Right cardiac atrium (tissue), 5 donors: Measurements from ENCODE around the gene KLHDC2. TPM values are rescaled to one million over a fixed set of nuclear protein-coding genes. Genes with fewer than 3 reads are reported as not detected.
A peak's percentile ranks its signal among the peaks of the same experiment; 100 is the strongest.
"Not testable (repeated sequence)": the region's sequence is repeated elsewhere in the genome, so short reads cannot be mapped to it uniquely, and the experiment has no call there.

ENCODE experiments used
- ATAC-seq, 2 donors: fragments of 200-7000 bp; cut with Tn5 transposase; one replicate each; pipeline versions ENCODE4 v1.8.0 to v1.9.1; 2020; ENCODE audit warnings: moderate library complexity in 2 of 2, mild to moderate bottlenecking in 1 of 2
- DNase-seq, 3 donors: peaks; one replicate each; pipeline ENCODE4 v3.0.0-alpha.2; 2020
- H3K27ac ChIP-seq: one replicate; pipeline ENCODE4 v1.5.1; 2013; ENCODE audit warnings: mild to moderate bottlenecking, low read length, control low read depth, moderate library complexity
- H3K27me3 ChIP-seq: one replicate; pipeline ENCODE4 v1.6.1; 2013; ENCODE audit not compliant: control insufficient read depth, insufficient read depth
- H3K4me1 ChIP-seq: one replicate; pipeline ENCODE4 v1.6.1; 2013; ENCODE audit warnings: low read length; ENCODE audit not compliant: control insufficient read depth, insufficient read depth
- H3K4me3 ChIP-seq: one replicate; pipeline ENCODE4 v1.5.1; 2013; ENCODE audit warnings: low read length, control low read depth
- H3K9me3 ChIP-seq: one replicate; pipeline ENCODE4 v1.6.1; 2013; ENCODE audit warnings: low read length; ENCODE audit not compliant: control insufficient read depth
- WGBS: extraction: QIAGEN DNeasy Blood & Tissue Kit; methylation state at CpG from one replicate; pipeline ENCODE4 v1.1.7; 2013; 5-methylcytosine and 5-hydroxymethylcytosine counted together
- intact Hi-C, 4 donors: fragments of 100-400 bp; cut with DNase I; formaldehyde crosslinking; loops; one replicate each; pipeline versions ENCODE4 v1.11.0 to v1.14.0; 2022 to 2023
- long read RNA-seq, 4 donors: library from polyadenylated mRNA; unstranded; transcript quantifications; one replicate each; pipeline ENCODE4 v2.0.0, GENCODE V29; 2020 to 2021
- polyA plus RNA-seq: library from polyadenylated mRNA; stranded (reverse); fragments of 200-250 nt; gene quantifications from one replicate; pipeline ENCODE4 v1.2.3, GENCODE V29; 2013
- total RNA-seq, 4 donors: library from RNA; stranded (reverse); fragmentation: NEBNext Ultra II Directional; extraction: Animal tissue kit (Norgen Biotek cat#: 25700); gene quantifications; one replicate each; pipeline ENCODE4 v1.2.1, GENCODE V29; 2021
- donor health status: healthy with polysubstance abuse.
- donor health status: DM: no; HTN: yes; CAD: no.
- donor health status: DM: no; HTN: no; CAD: no.
- donor health status: DM: no; HTN: yes; CAD: no; lungs with severe emphysema.
- donor health status: DM: yes; HTN: yes; CAD: no.

KLHDC2 gene
- total RNA-seq (10 to 100 TPM; 71.5 to 91.9 (median 74.1) TPM), polyA plus RNA-seq (77.3 TPM)
- long read RNA-seq, donor 1, full-length matches to known transcripts = 291 of 312 reads
- long read RNA-seq, donor 1, partial matches to known transcripts = 2 of 312 reads
- long read RNA-seq, donor 1, other reads (novel, unspliced or antisense) = 19 of 312 reads
- long read RNA-seq, donor 2, full-length matches to known transcripts = 112 of 120 reads
- long read RNA-seq, donor 2, partial matches to known transcripts = 2 of 120 reads
- long read RNA-seq, donor 2, other reads (novel, unspliced or antisense) = 6 of 120 reads
- long read RNA-seq, donor 3, full-length matches to known transcripts = 510 of 553 reads
- long read RNA-seq, donor 3, partial matches to known transcripts = 7 of 553 reads
- long read RNA-seq, donor 3, other reads (novel, unspliced or antisense) = 36 of 553 reads
- long read RNA-seq, donor 4, full-length matches to known transcripts = 166 of 175 reads
- long read RNA-seq, donor 4, partial matches to known transcripts = 1 of 175 reads
- long read RNA-seq, donor 4, other reads (novel, unspliced or antisense) = 8 of 175 reads

- no peaks in the 10 kb centered on the region for H3K9me3 ChIP-seq
- intact Hi-C loops = loop anchor here in 2 of 4 donors (10.0 kb wide), 1 partner anchor 133 kb away; the partner anchor contains the start of gene DNAAF2 (in 2 of the 2)
- peak; percentile 93 to 97 for ATAC-seq
- DNase-seq = peak; percentile 91 to 97 (median 96)
- H3K4me1 ChIP-seq = peaks cover 4% of the 10 kb centered on the region
- H3K27me3 ChIP-seq = no peaks in the 10 kb centered on the region
- WGBS = under 1% methylated on average over 86 of the region's 86 CpGs
- H3K27ac ChIP-seq = peak within 1 kb of the TSS; percentile 94
- peak within 1 kb of the TSS; percentile 90 for H3K4me3 ChIP-seq
Measured at GRCh38 chr14:49767571-49768300, at the start of gene KLHDC2. TSS of gene KLHDC2 (plus strand) at chr14:49768153. CDS start at chr14:49768469, 316 bp downstream.

- Histone ChIP-seq H3K4me3 (no peak overlapping the region), H3K9me3 (no peaks in the 10 kb centered on the region), H3K27ac (no peak overlapping the region), H3K4me1 (no peaks in the 10 kb centered on the region), H3K27me3 (no peaks in the 10 kb centered on the region)
- no peak for ATAC-seq
- no peak for DNase-seq
- intact Hi-C loops = no loop called here
Measured at GRCh38 chr14:49720744-49721143, 47.2 kb upstream of the KLHDC2 start.

- intact Hi-C loops, ATAC-seq, DNase-seq, H3K9me3 ChIP-seq, H3K27me3 ChIP-seq, H3K27ac ChIP-seq, H3K4me3 ChIP-seq, H3K4me1 ChIP-seq: not testable (repeated sequence)
- WGBS = 85% methylated on average over 9 of the region's 9 CpGs
Measured at GRCh38 chr14:49721733-49722435, 46.1 kb upstream of the KLHDC2 start.

GRCh38 chr14:49727171-49727570 lies 40.8 kb upstream of the KLHDC2 start:
- Histone ChIP-seq H3K4me3 (no peak overlapping the region), H3K27me3 (no peaks in the 10 kb centered on the region), H3K4me1 (no peaks in the 10 kb centered on the region), H3K27ac (no peak overlapping the region), H3K9me3 (no peaks in the 10 kb centered on the region)
- no peak for ATAC-seq
- intact Hi-C loops = no loop called here
- DNase-seq = no peak
- 84% methylated on average over 5 of the region's 5 CpGs for WGBS

- DNase-seq = no peak
- Histone ChIP-seq H3K27me3 (no peaks in the 10 kb centered on the region), H3K27ac (no peak overlapping the region), H3K9me3 (no peaks in the 10 kb centered on the region), H3K4me3 (no peak overlapping the region), H3K4me1 (no peaks in the 10 kb centered on the region)
- WGBS = 87% methylated on average over 3 of the region's 3 CpGs
- intact Hi-C loops = no loop called here
- no peak for ATAC-seq
Measured at GRCh38 chr14:49732896-49733295, 35.1 kb upstream of the KLHDC2 start.

- ATAC-seq (no peak), DNase-seq (no peak)
- H3K9me3 ChIP-seq = no peaks in the 10 kb centered on the region
- no peaks in the 10 kb centered on the region for H3K27me3 ChIP-seq
- no peaks in the 10 kb centered on the region for H3K4me1 ChIP-seq
- H3K4me3 ChIP-seq = no peak overlapping the region
- intact Hi-C loops = no loop called here
- no peak overlapping the region for H3K27ac ChIP-seq
Measured at GRCh38 chr14:49733836-49734235, 34.1 kb upstream of the KLHDC2 start.

GRCh38 chr14:49735669-49736068 lies 32.3 kb upstream of the KLHDC2 start:
- intact Hi-C loops, H3K27me3 ChIP-seq, DNase-seq, ATAC-seq, H3K4me1 ChIP-seq, H3K27ac ChIP-seq, H3K9me3 ChIP-seq, H3K4me3 ChIP-seq: not testable (repeated sequence)
- WGBS = 89% methylated on average over 4 of the region's 4 CpGs

- Histone ChIP-seq H3K4me3 (no peak overlapping the region), H3K27ac (no peak overlapping the region), H3K27me3 (no peaks in the 10 kb centered on the region), H3K9me3 (no peaks in the 10 kb centered on the region), H3K4me1 (no peaks in the 10 kb centered on the region)
- 92% methylated on average over 1 of the region's 1 CpG for WGBS
- intact Hi-C loops = no loop called here
- DNase-seq (no peak), ATAC-seq (no peak)
Measured at GRCh38 chr14:49745191-49745590, 22.8 kb upstream of the KLHDC2 start.

GRCh38 chr14:49746476-49746875 lies 21.5 kb upstream of the KLHDC2 start:
- H3K4me3 ChIP-seq, intact Hi-C loops, DNase-seq, H3K4me1 ChIP-seq, H3K9me3 ChIP-seq, ATAC-seq, H3K27ac ChIP-seq, H3K27me3 ChIP-seq: not testable (repeated sequence)

- intact Hi-C loops = loop anchor here in 1 of 4 donors (10.0 kb wide), 1 partner anchor 50 kb away; no protein-coding TSS in a partner anchor
- ATAC-seq (no peak), DNase-seq (no peak)
- Histone ChIP-seq H3K4me1 (no peaks in the 10 kb centered on the region), H3K27me3 (no peaks in the 10 kb centered on the region), H3K4me3 (no peak overlapping the region), H3K9me3 (no peaks in the 10 kb centered on the region), H3K27ac (no peak overlapping the region)
- WGBS = 74% methylated on average over 5 of the region's 5 CpGs
Measured at GRCh38 chr14:49754570-49755097, 13.3 kb upstream of the KLHDC2 start.
